GM18517 (cell line): ENCODE measurements around the gene IL1A.
"Not testable (repeated sequence)": the region's sequence is repeated elsewhere in the genome, so short reads cannot be mapped to it uniquely, and the experiment has no call there.

Experiments used
- ATAC-seq: cut with Tn5 transposase; IDR thresholded peaks from one replicate; pipeline ENCODE4 v1.9.1; 2021; ENCODE audit warnings: mild to moderate bottlenecking, moderate library complexity; ENCODE audit not compliant: unreplicated experiment

Gene IL1A, protein sequence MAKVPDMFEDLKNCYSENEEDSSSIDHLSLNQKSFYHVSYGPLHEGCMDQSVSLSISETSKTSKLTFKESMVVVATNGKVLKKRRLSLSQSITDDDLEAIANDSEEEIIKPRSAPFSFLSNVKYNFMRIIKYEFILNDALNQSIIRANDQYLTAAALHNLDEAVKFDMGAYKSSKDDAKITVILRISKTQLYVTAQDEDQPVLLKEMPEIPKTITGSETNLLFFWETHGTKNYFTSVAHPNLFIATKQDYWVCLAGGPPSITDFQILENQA

DNA sequence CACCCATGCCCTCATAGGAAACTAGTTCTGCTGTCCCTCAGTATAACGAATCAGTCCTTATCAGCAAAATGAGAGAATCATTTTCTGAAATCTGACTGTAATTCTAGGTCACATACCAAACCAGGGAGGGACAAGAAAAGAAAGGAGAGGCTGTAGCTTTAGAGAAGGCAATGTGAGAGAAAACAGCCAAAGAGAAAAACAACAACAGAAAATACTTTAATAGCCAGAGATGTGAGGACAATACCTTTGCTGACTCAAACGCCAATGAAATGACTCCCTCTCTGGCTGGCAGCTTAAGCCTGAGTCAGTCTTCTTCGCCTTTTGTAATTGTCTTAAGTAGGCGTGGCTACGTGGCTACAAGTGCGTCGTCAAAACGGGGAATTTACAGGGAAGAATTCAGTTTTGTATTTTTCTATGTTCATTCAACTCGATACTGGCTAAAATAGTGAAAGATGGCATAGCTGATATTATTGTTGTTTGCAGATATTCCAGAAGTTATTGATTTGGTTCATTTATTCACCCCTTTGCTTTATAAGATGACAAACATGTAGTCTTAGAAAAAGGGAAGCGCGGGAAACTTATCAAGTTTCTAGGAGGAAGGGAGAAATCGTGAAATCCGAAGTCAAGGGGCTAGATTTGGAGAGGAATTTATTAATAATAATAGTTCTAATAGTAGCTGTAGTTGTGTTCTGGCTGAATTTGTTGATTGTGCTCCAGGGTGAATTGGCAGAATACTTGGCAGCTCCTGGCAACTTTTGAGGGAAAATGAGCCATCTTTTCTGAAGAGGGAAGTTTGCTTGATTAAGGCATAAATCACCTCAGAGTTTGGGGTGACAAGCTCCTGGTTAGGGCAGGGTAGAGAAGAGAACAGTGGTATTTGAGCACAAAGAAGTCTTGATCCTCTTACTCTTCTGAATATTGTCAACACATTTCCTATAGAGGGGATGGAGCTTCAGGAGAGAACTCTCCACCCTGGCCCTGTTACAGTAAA lies at the start of gene IL1A:
IL1A (minus strand) TSS at position 295 of the 991 bp plus-strand sequence. CDS start 723 bp downstream, outside the sequence.
- ATAC-seq, result no peak

DNA sequence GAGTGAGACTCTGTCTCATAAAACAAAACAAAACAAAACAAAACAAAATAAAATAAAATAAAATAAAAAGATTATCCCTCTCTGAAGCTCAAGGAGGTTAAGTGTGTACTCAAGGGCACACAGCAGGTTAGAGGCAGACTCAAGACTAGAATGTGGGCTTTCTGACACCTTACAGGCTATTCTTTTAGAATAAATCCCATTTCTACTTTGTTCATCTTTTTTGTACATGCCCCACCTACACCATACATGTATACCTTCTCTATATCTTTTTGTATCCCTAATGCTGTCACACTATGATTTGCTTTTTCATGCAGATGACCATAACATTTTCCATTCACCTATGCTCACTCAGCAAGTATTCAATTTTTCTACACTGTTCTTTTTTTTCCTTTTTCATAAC lies 49.7 kb upstream of the IL1A start:
- ATAC-seq, result no peak

DNA sequence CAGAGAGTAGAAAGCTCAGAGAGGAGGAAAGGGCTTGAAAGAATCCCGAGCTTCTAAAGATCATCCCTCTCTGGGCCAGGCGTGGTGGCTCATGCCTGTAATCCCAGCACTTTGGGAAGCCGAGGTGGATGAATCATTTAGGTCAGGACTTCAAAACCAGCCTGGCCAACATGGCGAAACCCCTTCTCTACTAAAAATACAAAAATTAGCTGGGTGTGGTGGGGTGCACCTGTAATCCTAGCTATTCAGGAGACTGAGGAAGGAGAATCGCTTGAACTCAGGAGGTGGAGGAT lies 49.3 kb upstream of the IL1A start:
- ATAC-seq, result not testable (repeated sequence)

DNA sequence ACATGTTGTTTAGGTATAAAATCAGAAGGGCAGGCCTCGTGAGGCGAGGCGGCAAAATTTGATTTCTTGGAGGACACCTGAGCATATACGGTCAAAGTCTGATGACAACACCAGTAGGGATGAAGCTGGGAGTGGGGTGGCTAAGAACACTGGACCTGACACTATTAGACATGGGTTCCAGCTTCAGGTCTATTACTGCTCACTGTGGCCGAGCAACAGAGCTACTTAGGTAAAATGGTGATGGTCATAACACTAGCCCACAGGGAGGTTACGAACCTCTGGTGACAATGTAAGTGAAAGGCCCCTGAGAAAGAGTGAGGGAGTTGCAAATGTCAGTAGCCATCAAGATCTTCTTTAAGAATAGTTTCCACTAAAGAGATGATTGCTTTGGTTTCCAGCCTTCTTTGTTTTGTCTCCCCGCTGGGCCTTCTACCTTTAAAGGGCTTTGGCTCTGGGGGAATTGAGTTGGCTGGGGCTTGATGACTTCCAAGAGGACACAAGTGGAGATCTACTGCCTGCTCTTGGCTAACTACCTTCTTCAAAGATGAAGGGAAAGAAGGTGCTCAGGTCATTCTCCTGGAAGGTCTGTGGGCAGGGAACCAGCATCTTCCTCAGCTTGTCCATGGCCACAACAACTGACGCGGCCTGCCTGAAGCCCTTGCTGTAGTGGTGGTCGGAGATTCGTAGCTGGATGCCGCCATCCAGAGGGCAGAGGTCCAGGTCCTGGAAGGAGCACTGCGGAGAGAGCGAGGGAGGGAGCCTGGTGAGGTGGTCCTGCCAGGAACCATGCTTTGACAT lies 48.7 kb upstream of the IL1A start:
- no peak for ATAC-seq

DNA sequence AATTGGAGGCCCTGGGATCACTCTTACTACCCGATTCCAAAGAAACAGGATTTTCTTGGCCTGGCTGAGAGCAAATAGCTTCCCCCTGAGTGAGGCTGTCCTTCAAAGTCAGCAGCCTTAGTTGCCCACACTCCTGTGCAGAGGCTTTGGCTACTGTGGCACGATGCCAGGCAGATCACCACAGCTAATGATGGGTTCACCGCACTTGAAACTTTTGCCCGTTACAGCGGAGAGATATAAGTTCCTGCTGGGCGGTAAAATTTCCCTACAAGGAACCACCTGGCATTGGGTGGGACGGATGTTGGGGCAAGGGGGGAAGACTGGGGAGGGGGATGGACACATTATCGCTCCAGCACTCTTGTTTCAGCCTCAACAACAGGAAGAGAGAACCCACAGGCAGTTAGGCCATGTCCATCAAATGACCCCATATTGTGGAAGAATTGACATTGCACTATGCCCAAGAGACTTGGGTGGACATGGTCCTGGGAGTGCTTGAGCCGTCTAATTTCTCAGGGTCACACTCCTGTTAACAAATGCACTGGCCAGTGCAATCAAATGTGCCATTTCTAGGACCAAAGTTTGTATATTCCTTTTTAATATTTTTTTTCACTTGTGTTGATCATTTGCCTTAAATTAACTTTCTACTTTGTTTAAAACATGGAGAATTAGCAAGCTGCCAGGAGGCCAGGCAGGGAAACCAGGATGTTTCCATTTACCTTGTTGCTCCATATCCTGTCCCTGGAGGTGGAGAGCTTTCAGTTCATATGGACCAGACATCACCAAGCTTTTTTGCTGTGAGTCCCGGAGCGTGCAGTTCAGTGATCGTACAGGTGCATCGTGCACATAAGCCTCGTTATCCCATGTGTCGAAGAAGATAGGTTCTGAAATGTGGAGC lies 47.9 kb upstream of the IL1A start:
- no peak for ATAC-seq

DNA sequence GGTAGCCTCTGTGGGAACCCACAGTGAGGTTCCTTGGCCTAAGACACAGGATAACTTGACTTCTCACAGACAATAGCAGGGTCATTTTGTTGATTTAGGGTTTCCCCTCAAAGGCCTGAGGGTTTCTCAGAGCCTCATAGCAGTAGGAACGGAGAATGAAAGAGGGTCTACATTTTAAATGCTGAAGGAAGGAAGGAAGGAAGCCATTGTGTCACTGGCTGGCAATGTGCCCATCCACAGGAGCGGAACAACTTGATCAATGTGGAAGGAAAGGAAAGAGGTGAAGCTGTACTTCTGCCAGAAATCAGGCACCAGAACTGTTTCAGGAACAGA lies 47.2 kb upstream of the IL1A start:
- no peak for ATAC-seq

DNA sequence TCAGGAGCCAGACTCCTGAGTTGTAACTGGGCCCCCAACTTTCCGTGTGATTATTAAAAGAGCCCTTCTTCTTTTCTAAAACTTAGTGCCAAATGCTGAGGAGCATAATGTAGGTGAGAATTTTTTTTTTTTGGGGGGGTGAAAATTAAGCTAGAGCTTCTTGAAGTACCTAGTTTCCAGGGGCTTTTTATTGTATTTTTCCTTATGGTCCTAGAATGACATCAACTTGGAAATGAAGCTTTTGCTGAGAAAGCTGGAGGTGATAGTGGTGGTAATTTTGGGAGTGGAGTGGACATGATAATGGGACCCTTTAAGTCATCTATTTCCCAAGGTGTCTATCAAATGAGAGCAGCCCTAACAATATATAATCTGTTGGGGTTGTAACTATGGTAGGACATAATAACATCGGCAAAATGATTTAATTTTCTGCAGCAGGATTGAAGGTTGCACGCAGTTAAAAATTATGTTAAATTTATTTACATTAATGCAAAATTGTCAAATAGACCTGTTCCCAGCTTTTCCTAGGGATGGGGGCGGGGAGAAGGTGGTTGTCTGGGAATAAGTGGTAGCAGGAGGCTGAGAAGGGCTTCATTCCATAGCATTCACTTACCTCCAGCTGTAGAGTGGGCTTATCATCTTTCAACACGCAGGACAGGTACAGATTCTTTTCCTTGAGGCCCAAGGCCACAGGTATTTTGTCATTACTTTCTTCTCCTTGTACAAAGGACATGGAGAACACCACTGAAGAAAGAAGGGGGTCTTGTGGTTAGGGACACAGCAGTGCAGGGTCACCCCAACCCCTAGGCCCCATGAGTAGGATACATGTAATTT lies 46.6 kb upstream of the IL1A start:
- ATAC-seq, result no peak

DNA sequence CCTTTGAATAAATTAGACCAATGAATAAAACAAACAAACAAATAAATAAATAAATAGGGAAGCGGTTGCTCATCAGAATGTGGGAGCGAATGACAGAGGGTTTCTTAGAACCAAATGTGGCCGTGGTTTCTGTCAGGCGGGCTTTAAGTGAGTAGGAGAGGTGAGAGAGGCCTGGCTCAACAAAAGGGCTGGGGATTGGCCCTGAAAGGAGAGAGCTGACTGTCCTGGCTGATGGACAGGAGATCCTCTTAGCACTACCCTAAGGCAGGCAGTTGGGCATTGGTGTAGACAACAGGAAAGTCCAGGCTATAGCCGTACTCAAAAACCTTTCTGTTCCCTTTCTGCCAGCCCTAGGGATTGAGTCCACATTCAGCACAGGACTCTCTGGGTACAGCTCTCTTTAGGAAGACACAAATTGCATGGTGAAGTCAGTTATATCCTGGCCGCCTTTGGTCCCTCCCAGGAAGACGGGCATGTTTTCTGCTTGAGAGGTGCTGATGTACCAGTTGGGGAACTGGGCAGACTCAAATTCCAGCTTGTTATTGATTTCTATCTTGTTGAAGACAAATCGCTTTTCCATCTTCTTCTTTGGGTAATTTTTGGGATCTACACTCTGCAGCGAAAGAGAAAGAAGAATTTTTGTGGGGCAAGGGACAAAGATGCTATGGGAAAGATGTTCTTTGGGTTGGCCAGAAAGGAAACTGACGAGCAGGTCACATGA lies 45.8 kb upstream of the IL1A start:
- no peak for ATAC-seq

DNA sequence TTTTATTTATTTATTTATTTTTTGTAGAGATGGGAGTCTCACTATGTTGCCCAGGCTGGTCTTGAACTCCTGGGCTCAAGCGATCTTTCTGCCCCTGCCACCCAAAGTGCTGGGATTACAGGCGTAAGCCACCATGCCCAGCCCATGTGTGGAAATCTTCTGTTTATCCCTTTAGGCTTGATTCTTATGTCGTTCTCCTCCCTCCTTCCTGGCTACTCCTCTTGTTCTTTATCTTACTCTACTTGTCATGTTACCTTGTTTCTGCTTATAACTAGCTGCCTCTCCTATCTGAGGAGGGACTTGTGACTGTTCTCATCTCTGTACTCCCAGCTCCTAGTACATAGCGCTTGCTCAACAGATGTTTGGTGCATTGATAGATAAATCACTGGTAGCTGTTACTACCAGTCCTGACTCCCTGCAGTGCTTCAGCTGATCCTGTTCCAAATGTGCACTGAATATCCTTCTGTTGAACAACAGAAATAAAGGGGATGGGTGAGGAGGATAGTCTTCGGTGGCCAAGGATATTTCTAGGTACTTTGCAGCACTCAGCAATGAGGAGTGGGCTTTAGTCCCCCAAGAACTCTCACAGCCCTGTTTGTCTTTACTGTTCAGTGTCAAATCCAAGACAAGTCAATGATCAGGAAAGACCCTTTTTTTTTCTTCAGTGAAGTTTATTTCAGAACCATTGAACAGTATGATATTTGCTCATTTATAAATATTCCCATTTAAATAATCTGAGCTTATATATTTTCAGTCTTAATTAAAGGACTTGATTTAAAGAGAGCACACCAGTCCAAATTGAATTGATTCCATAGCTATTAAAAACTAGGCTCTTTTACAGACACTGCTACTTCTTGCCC lies 45.0 kb upstream of the IL1A start:
- no peak for ATAC-seq

DNA sequence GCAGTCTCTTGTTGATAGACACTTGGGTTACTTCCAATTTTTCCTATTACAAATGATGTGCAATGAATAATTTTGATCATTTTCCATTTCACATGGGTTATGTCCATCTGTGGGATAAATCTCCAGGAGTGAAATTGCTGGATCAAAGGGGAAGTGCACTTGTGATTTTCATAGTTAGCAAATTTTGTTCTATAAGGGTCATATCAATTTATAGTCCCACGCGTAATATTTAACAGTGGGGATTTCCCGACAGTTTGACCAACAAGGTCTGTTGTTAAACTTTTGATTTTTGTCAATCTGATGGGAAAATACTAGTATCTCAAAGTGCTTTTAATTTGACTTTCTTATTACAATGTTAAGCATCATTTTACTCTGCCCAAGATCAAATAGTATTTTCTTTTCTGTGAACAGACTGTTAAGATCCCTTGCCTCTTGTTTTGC lies 44.0 kb upstream of the IL1A start:
- ATAC-seq, result no peak

DNA sequence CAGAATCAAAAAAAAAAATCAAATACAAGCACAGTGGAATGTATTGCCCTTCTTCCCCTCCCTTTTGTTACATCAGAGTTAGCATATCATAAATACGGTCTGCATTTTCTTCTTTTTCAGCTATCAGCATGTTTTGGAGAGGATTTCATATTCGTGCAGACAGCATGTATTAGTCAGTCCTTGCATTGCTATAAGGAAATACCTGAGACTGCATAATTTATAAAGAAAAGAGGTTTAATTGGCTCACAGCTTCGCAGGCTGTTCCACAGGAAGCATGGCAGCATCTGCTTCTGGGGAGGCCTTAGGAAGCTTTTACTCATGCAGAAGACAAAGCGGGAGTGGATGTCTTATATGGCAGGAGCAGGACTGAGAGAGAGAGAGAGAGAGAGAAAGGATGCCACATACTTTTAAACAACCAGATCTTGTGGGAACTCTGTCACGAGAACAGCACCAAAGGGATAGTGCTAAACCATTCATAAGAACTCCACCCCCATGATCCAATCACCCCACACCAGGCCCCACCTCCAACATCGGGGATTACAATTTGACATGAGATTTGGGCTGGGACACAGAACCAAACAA lies 43.4 kb upstream of the IL1A start:
- ATAC-seq, result no peak

DNA sequence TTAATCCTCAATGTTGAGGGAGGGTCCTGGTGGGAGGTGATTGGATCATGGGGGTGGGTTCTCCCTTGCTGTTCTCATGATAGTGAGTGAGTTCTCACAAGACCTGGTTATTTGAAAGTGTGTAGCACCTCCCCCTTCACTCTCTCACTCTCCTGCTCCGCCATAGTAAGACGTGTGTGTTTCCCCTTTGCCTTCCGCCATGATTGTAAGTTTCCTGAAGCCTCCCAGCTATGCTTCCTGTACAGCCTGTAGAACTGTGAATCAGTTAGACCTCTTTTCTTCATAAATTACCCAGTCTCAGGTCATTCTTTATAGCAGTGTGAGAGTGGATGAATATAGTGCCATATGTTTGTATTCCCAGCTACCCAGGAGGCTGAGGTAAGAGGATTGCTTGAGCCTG lies 42.7 kb upstream of the IL1A start:
- ATAC-seq, result no peak

DNA sequence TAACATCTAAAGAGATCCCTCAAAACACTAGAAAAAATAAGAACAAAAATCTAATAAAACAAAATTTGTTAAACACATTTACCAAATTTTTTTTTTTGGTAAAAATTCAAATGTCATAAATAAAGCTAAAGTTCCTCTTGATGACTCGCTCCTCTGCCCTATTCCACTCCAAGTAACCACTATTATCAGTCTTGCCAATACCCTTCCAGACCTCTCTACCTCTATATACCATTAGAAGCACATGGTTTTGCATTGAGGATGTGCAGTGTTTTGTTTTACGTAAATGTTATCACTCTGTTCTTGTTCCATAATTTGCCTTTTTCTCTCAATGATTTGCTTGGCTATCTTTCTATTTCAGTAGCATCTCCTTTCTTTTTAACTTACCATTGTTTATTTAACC lies 41.4 kb upstream of the IL1A start:
- no peak for ATAC-seq

DNA sequence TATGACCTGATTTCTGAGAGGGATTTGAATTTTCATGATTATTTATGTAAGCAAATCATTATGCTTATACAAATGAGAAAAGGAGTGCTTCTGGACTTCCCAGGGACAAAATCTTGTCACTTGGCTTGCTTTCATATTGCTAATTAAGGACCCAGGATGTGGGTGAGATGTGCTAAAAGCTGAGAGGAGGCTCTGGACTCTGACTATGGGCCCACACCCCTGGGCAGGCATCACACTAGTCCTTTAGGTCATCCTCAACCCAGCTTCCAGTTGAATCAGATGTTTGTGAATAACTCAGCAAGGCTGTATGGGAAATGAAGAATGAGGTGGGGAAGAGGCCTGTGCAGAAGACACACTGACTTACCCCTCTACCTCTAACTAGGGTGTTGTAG lies 40.4 kb upstream of the IL1A start:
- ATAC-seq, result no peak

DNA sequence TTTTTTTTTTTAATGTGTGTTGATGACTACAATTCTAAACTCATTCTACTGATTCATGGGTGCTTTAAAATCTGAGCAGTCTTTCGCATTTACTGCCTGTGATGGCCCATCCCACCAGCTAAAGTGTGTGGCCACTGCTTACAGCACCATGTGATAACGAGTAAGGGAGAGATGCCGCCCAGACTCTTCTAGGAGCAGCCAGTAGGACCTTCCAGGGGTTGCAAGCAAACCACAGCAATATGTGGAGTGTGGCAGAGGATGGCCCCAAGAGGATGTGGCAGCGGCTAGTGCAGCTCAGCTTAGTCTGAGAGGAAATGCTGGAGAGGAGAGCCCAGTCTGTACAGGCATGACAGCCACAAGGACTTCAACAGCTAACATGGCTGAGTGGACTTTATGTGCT lies 37.4 kb upstream of the IL1A start:
- ATAC-seq, result no peak

DNA sequence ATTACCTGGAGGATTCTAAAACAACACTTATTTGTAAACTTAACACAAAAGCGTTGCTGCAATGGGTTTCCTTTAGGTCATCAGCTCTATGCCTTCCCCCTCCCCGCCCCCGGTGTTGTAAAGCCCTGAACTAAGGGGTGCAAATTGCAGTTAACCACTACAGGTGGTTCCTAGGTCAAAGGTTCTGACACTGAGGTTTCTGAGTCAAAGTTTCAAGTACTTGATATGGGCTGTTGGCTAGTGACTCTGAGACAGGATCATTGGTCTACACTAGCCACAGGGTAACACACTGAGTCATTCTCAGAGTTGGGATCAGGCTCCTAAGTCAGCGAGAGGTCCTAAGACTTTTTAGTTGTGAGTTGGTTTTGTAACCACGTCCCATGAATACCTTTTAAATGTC lies 36.8 kb upstream of the IL1A start:
- peak; percentile 83 for ATAC-seq

DNA sequence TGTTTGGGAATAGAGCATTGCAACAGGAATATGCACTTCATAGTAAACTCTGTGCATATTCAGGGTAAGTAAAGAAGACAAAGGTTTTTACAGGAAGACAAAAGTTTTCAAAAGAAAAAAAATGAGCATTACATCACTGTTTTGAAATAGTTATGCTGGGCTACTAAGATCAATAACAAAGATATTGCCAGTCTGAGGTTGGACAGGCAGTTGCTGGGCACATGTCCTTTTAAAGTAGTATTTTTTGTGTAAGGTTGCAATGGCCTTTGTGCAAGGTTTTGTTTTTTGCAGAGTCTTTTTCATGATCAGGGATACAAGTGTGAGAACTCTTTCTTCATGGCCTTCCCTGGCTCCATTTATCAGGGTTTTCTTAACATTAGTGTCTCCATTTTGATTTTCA lies 36.0 kb upstream of the IL1A start:
- no peak for ATAC-seq

DNA sequence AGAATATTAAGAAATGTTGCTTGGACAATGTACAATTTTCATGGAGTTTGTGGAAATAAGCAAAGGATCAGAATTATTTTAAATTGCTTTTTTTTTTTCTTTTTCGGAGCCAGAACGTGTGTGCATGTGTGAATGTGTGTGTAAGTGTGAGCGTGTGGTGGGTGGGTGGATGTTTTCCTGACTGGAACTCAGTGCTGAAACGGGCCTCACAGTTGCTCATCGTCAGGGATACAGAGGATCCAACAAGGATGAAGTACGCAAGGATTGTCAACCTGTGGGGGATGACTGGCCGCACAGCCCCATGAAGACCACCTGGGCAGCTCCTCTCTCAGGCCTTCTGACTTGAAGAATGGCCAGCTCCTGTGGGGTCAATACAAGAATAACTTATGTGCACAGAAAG lies 34.8 kb upstream of the IL1A start:
- no peak for ATAC-seq
